ENCODE results near the gene GPN3. TPM values are rescaled to one million over a fixed set of nuclear protein-coding genes. Genes with fewer than 3 reads are reported as not detected.
A peak's percentile ranks its signal among the peaks of the same experiment; 100 is the strongest.
"Not testable (repeated sequence)": the region's sequence is repeated elsewhere in the genome, so short reads cannot be mapped to it uniquely, and the experiment has no call there.

The GPN3 gene
- total RNA-seq, 2 experiments from 2014 or later, result 25.8 to 34.6 TPM

DNA sequence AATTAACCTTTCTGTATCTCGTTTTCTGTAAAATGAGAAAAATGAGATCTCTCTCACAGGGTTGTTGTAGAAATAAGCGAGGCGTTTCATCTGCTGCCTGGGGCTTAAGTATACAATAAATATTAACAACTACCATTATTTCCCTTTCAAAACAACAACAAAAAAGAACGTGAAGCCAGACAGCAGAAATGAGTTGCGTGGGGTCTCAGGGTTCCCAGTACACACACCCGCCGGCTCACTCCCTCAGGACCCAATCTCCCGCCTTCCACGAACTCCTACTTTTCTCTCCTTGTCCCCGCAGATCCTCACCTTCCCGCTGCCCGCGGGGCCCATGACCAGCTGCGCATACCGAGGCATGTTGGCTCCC is 227 bp downstream of the GPN3 start:
- H3K9me3 Mint-ChIP-seq (ENCODE audit: low read depth), result no peaks in the 10 kb centered on the region
- H3K36me3 Mint-ChIP-seq, result peaks cover 13% of the 10 kb centered on the region
- H3K27me3 Mint-ChIP-seq, result no peaks in the 10 kb centered on the region
- peaks cover 43% of the 10 kb centered on the region for H3K4me1 Mint-ChIP-seq
- CTCF ChIA-PET, result interaction anchor here (0.8 to 6.0 kb wide), 22 partner anchors 9 to 420 kb away, joined by 3 to 98 read pairs (median 4); partner anchors contain the start of genes ARPC3, RAD9B, TCTN1 and VPS29
- ATAC-seq, result no peak
- H3K4me3 Mint-ChIP-seq, result peak overlapping the region; percentile 92
- no peak for DNase-seq
- H3K27ac Mint-ChIP-seq, result peak overlapping the region; percentile 98

DNA sequence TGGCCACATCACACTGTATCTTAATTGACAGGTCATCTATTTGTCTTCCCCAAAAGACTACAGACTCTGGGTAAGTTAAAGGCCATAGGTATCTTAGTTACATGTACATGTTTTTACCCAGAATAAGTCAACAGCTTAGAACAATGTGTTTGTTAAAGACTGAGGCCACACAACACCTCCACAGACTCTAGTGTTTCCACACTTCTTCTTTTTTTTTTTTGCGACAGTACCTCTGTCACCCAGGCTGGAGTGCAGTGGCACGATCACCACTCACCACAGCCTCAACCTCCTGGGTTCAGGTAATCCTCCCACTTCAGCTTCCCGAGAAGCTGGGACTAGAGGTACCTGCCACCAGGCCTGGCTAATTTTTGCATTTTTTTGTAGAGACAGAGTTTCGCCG is 1.3 kb downstream of the GPN3 start:
- H3K4me3 Mint-ChIP-seq, result peak overlapping the region; percentile 92
- ATAC-seq (no peak), DNase-seq (no peak)
- CTCF ChIA-PET, result interaction anchor here (0.9 to 5.5 kb wide), 7 partner anchors 8 to 359 kb away, joined by 3 to 98 read pairs (median 5); partner anchors contain the start of genes ARPC3, RAD9B and VPS29
- H3K27ac Mint-ChIP-seq, result no peak overlapping the region
- H3K27me3 Mint-ChIP-seq, result no peaks in the 10 kb centered on the region
- peaks cover 13% of the 10 kb centered on the region for H3K36me3 Mint-ChIP-seq
- H3K4me1 Mint-ChIP-seq, result peaks cover 43% of the 10 kb centered on the region
- H3K9me3 Mint-ChIP-seq (ENCODE audit: low read depth), result no peaks in the 10 kb centered on the region

DNA sequence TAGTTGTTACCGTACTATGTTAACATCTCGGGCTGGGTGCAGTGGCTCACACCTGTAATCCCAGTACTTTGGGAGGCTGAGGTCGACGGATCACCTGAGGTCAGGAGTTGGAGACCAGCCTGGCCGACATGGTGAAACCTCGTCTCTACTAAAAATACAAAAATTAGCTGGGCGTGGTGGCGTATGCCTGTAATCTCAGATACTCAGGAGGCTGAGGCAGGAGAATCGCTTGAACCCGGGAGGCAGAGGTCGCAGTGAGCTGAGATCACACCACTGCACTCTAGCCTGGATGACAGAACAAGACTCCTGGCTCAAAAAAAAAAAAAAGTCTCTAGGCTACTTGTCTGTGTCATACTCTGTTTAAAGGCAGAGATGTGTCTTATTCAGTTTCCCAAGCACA is 2.3 kb downstream of the GPN3 start:
- Mint-ChIP-seq H3K4me1 (peaks cover 39% of the 10 kb centered on the region), H3K36me3 (peaks cover 16% of the 10 kb centered on the region)
- not testable (repeated sequence) for ATAC-seq; H3K4me3 Mint-ChIP-seq; H3K9me3 Mint-ChIP-seq (ENCODE audit: low read depth); H3K27ac Mint-ChIP-seq; H3K27me3 Mint-ChIP-seq; DNase-seq
- CTCF ChIA-PET, result interaction anchor here (0.6 to 5.5 kb wide), 6 partner anchors 15 to 360 kb away, joined by 3 to 98 read pairs (median 6); partner anchors contain the start of genes ARPC3, RAD9B and VPS29

DNA sequence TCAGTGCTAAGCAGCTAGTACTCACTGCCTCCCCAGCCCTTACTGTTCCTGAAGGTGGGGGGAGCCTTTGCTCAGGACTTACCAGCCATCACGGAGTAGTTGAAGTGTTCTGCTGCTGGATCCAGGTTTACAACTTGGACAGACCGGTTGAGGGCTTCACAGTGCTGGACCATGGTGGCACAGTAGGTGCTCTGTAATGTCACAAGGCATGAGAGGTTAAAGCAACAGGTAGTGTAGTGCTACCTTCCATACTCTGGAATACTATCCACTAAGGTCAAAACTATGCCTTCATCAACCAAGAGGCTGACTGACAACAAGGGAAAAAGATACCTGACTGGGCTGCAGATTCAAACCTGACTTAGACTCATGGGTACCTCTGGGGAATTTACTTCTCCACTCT is 3.0 kb downstream of the GPN3 start:
- Mint-ChIP-seq H3K36me3 (peaks cover 20% of the 10 kb centered on the region), H3K27ac (no peak overlapping the region)
- ATAC-seq, result no peak

DNA sequence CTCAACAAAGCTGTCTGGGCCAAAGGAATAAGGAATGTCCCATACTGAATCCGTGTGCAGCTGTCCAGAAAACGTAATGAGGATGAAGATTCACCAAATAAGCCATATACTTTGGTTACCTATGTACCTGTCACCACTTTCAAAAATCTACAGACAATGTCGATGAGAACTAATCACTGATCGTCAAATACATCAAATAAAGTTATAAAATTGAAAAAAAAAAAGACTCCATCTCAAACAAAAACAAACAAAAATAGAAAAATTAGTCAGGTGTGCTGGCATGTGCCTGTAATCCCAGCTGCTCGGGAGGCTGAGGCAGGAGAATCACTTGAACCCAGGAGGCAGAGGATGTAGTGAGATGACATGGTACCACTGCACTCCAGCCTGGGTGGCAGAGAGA is 6.9 kb downstream of the GPN3 start:
- H3K27ac Mint-ChIP-seq; CTCF ChIA-PET; DNase-seq; H3K4me3 Mint-ChIP-seq; ATAC-seq; H3K27me3 Mint-ChIP-seq; H3K9me3 Mint-ChIP-seq (ENCODE audit: low read depth): not testable (repeated sequence)
- peaks cover 10% of the 10 kb centered on the region for H3K4me1 Mint-ChIP-seq
- H3K36me3 Mint-ChIP-seq, result peaks cover 30% of the 10 kb centered on the region

More for the DNA sequence above, 3.0 kb downstream of the GPN3 start:
- Mint-ChIP-seq H3K27me3 (no peaks in the 10 kb centered on the region), H3K4me3 (no peak overlapping the region), H3K9me3 (ENCODE audit: low read depth) (no peaks in the 10 kb centered on the region), H3K4me1 (peaks cover 32% of the 10 kb centered on the region)
- DNase-seq, result no peak
- CTCF ChIA-PET, result interaction anchor here (5.5 kb wide), 1 partner anchor 15 kb away, joined by 98 read pairs; the partner anchor contains the start of gene ARPC3

DNA sequence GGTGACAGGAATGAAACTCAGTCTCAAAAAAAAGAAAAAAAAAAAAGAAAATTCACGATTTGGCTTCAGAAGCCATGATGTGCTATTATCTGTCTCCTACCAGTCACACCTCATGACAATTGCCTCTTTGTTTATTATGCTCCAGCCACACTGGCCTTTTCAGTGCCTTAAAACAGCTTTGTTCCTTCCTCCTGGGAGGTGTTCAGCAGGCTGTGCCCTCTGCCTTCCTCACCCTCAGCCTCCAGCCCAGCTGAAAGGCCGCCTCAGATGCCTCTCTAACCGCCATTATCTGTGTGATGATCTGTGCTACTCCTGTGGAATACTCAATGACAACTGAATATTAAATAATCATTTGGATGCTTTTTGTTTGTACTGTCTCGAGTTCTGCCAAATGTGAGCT is 9.3 kb downstream of the GPN3 start:
- no peak overlapping the region for H3K27ac Mint-ChIP-seq
- peaks cover 33% of the 10 kb centered on the region for H3K36me3 Mint-ChIP-seq
- ATAC-seq (no peak), DNase-seq (no peak)
- CTCF ChIA-PET, result interaction anchor here (0.9 to 1.5 kb wide), 4 partner anchors 9 to 141 kb away, joined by 3 to 5 read pairs (median 4); partner anchors contain the start of gene ARPC3
- H3K27me3 Mint-ChIP-seq, result no peaks in the 10 kb centered on the region
- H3K4me1 Mint-ChIP-seq, result peaks cover 6% of the 10 kb centered on the region
- H3K9me3 Mint-ChIP-seq (ENCODE audit: low read depth), result no peaks in the 10 kb centered on the region
- H3K4me3 Mint-ChIP-seq, result no peak overlapping the region

DNA sequence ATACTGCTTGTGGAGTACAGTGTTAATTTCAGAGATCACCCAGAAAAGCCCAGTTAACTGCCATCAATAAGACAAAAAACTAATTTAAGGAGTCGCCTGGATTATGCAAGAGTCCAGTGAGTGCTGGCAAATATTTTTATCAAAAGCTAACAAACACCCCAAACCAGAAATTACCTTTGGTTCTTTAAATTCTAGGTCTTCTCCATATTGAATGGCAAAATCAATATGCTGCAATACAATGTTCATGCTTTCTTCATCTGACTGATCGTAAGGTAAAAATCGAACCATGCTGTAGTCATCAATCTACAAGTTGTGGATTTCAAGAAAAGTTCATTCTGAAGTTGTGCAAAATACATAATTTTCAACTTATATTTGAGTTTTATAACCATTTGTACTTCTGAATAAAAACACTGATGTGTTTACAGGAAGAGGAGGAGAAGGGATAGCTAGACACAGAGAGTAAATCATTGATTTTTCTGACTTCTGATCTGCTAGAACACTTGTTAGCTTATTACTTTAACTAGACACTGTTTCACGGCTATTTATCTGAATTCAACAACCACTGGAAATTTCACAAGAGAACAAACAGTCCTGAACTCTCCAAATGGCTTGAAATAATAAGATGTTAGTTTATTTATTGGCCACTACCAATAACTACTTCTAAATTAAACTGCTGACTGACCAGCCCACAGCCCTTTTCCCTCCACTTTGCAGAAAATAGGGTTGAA is 14.3 kb downstream of the GPN3 start:
- CTCF ChIA-PET, result interaction anchor here (2.1 to 9.8 kb wide), 3 partner anchors 10 to 148 kb away, joined by 5 to 161 read pairs (median 98); partner anchors contain the start of genes FAM216A and GPN3
- peaks cover 27% of the 10 kb centered on the region for H3K4me1 Mint-ChIP-seq
- H3K27me3 Mint-ChIP-seq, result no peaks in the 10 kb centered on the region
- H3K4me3 Mint-ChIP-seq, result no peak overlapping the region
- peaks cover 34% of the 10 kb centered on the region for H3K36me3 Mint-ChIP-seq
- no peaks in the 10 kb centered on the region for H3K9me3 Mint-ChIP-seq (ENCODE audit: low read depth)
- DNase-seq (no peak), ATAC-seq (no peak)
- no peak overlapping the region for H3K27ac Mint-ChIP-seq

DNA sequence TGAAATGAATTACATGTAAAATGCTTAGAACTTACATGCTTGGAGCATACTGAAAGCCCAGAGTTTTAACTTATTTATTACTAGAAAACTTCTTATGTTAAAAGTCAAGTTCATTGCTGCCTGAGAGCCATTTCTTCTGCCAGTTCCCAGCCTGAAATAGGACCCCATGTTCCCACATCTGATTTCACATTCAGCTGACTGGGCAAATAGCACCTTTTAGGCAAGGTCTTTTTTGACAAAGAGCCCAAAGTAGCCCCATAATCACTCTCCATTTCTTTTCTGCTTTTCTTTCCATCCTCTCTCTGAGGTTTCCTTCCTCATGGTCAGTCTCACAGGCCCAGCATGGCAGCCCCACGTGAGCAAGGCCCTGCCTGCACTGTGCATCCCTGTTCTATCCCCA is 16.8 kb downstream of the GPN3 start:
- Mint-ChIP-seq H3K4me3 (peak overlapping the region; percentile 95), H3K4me1 (peaks cover 41% of the 10 kb centered on the region), H3K36me3 (peaks cover 44% of the 10 kb centered on the region), H3K9me3 (ENCODE audit: low read depth) (no peaks in the 10 kb centered on the region), H3K27me3 (no peaks in the 10 kb centered on the region), H3K27ac (peak overlapping the region; percentile 100)
- ATAC-seq (no peak), DNase-seq (no peak)
- CTCF ChIA-PET, result interaction anchor here (1.1 to 9.8 kb wide), 5 partner anchors 12 to 437 kb away, joined by 4 to 161 read pairs (median 10); partner anchors contain the start of genes FAM216A and GPN3

DNA sequence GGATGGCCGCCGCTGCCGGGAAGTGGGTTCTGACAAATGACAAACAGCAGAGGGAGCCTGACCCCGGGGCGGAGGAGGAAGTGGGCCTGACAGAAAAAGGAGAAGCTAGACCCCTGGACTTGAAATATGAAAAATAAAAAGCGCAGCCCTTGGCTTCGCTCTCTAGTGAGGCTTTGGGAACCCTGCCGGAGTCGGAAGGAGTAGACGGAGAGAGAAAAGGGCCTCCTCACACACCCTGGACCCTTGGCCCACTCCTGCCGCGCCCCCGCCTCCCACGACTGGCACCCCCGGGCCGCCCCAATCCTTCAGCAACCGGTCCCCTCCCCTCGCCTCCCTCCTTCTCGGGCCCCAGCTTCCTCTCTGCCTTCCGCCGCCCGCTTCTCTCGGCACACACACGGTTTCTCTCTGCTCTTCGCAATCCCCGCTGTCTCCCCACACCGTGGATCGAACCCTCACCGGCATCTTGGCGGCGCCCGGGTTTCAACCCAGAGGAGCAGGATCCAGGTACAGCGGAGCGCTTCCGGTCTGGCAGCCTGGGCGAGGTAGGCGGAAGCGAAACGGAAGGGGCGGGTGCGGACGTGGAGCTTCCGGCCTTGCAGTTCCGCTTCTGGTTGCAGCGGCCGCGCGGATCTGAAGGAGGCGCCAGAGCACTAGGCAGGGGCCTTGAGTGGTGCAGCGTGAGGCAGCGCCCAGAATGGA is 18.1 kb downstream of the GPN3 start, which contains the start of gene ARPC3:
Gene ARPC3 (minus strand): TSS at position 539 of the 699 bp plus-strand sequence. CDS start 77 bp downstream, at position 462.
- peak; percentile 98 for ATAC-seq
- H3K9me3 Mint-ChIP-seq (ENCODE audit: low read depth), result no peaks in the 10 kb centered on the region
- CTCF ChIA-PET, result interaction anchor here (0.8 to 9.8 kb wide), 45 partner anchors 9 to 645 kb away, joined by 3 to 161 read pairs (median 4); partner anchors contain the start of genes FAM216A, GPN3, RAD9B and TCTN1
- H3K36me3 Mint-ChIP-seq, result peaks cover 42% of the 10 kb centered on the region
- peak within 1 kb of the TSS; percentile 100 for H3K27ac Mint-ChIP-seq
- H3K27me3 Mint-ChIP-seq, result no peaks in the 10 kb centered on the region
- peak; percentile 98 for DNase-seq
- H3K4me1 Mint-ChIP-seq, result peaks cover 47% of the 10 kb centered on the region
- H3K4me3 Mint-ChIP-seq, result peak within 1 kb of the TSS; percentile 95

DNA sequence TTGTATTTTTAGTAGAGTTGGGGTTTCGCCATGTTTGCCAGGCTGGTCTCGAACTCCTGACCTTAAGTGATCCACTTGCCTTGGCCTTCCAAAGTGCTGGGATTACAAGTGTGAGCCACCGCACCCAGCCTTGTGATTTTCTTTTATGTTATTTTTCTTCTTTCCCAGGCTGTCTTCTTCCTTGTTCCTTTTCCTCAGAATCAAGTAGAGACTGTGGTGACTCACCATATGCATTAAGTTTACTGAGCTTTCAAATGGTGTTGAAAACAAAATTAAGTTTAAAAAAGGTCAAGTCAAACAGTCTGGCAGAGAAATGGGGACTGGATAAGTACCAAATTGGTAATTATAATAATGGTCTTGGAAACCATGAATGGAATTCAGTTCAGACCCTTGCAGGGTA is 23.6 kb downstream of the GPN3 start:
- Mint-ChIP-seq H3K27ac (no peak overlapping the region), H3K4me1 (peaks cover 31% of the 10 kb centered on the region), H3K4me3 (no peak overlapping the region), H3K36me3 (peaks cover 51% of the 10 kb centered on the region), H3K9me3 (ENCODE audit: low read depth) (no peaks in the 10 kb centered on the region), H3K27me3 (no peaks in the 10 kb centered on the region)
- ATAC-seq (no peak), DNase-seq (no peak)
- CTCF ChIA-PET, result interaction anchor here (1.3 to 1.4 kb wide), 2 partner anchors 13 to 133 kb away, joined by 3 to 9 read pairs; no protein-coding TSS in a partner anchor

DNA sequence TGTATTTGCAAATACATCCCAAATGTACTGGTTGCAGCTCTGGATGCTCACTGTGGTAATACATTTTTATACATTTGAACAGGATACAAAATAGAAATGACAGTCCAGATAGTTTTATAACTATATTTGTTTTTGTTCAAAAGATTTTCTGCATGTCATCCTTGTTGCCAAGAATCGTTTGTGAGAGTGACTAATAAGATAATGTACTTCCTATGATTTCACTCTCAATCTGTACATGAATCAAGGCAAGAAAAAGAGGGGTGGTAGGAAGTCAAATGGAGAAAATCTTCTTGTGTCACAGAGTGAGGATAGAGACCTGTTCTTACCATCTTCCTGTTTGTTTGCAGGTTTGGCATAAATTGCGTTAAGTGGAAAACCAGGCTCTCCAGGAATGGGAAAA is 31.8 kb downstream of the GPN3 start:
- ATAC-seq (no peak), DNase-seq (no peak)
- CTCF ChIA-PET, result no interaction called here
- peaks cover 7% of the 10 kb centered on the region for H3K4me1 Mint-ChIP-seq
- H3K27ac Mint-ChIP-seq, result no peak overlapping the region
- no peaks in the 10 kb centered on the region for H3K9me3 Mint-ChIP-seq (ENCODE audit: low read depth)
- no peak overlapping the region for H3K4me3 Mint-ChIP-seq
- H3K27me3 Mint-ChIP-seq, result no peaks in the 10 kb centered on the region
- H3K36me3 Mint-ChIP-seq, result peaks cover 47% of the 10 kb centered on the region

DNA sequence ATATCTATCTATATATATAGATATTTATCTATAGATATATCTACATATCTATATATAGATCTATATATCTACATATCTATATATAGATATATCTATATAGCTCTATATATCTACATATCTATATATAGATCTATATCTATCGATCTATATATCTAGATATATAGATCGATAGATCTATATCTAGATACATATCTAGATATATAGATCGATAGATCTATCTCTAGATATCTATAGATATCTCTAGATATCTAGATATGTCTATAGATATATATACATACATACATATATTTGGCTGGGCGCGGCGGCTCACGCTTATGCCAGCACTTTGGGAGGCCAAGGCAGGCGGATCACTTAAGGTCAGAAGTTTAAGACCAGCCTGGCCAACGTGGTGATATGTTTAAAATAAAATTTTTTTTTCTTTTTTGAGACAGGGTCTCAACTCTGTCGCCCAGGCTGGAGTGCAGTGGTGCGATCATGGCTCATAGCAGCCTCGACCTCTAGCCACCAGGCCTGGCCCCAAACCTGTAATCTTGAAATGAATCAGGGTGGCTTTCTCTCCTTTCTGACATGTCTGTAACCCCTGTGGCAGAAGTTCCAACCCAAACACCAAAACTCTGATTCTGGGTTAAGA is 36.0 kb downstream of the GPN3 start:
- peaks cover 10% of the 10 kb centered on the region for H3K4me1 Mint-ChIP-seq
- DNase-seq, result peak; percentile 55
- no peaks in the 10 kb centered on the region for H3K27me3 Mint-ChIP-seq
- H3K36me3 Mint-ChIP-seq, result peaks cover 23% of the 10 kb centered on the region
- no peaks in the 10 kb centered on the region for H3K9me3 Mint-ChIP-seq (ENCODE audit: low read depth)
- no peak overlapping the region for H3K4me3 Mint-ChIP-seq
- no peak for ATAC-seq
- no peak overlapping the region for H3K27ac Mint-ChIP-seq
- CTCF ChIA-PET, result interaction anchor here (0.6 to 2.6 kb wide), 74 partner anchors 8 to 717 kb away, joined by 3 to 28 read pairs (median 4); partner anchors contain the start of genes ANAPC7, ARPC3, ATP2A2 and C12orf76

DNA sequence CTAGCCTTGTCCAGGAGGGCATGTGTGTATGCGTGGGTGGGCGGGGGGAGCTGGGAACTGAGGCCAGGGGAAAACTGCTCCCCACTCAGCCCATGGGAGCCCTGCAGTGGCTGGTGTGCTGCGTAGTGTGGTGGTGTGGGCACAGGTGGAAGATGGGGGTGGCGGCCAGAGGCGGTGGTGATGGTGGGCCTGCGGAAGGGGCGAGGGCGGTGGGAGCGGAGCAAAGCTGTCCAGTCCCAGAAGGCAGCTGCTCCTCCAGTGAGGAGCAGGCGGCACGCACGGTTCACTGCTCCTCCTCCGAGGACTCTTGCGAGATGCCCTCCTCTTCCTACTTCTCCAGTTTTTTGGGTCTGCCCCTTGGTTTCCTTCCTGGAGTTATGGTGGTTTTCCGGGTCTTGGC is 38.4 kb downstream of the GPN3 start:
- H3K4me1 Mint-ChIP-seq, result peaks cover 10% of the 10 kb centered on the region
- ATAC-seq; H3K27ac Mint-ChIP-seq; H3K27me3 Mint-ChIP-seq; DNase-seq; H3K36me3 Mint-ChIP-seq; H3K9me3 Mint-ChIP-seq (ENCODE audit: low read depth); H3K4me3 Mint-ChIP-seq: not testable (repeated sequence)
- CTCF ChIA-PET, result interaction anchor here (2.6 kb wide), 1 partner anchor 328 kb away, joined by 23 read pairs; no protein-coding TSS in a partner anchor
